ENCODE measurements around the gene HDAC2. TPM values are rescaled to one million over a fixed set of nuclear protein-coding genes. Genes with fewer than 3 reads are reported as not detected.
"Not testable (repeated sequence)": the region's sequence is repeated elsewhere in the genome, so short reads cannot be mapped to it uniquely, and the experiment has no call there.

The HDAC2 gene
- total RNA-seq, 1 donor, result 77.1 TPM

DNA sequence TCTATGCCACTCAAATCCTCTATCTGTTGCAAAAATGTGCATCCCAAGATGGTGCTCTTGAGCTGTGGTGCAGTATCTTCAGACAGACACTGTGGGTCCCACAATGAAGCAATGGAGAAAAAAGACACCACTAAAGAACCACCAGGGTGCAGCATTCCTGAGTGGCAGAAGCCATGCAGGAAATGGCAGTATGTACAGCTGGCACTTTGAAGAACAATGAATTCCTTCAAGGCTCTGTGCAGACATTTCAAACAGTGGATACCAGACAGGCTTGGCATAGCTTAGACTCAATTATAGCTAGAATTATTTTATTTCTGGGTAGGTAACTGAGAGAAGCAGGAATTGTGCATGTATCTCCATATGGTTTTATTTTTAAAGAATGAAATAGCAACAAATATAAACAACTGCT, 24.0 kb upstream of the HDAC2 start:
- H3K4me3 ChIP-seq (ENCODE audit: low read depth, low read length), result no peak overlapping the region
- TF ChIP-seq CTCF (IDR thresholded peaks at IDR 0.05; ENCODE audit: insufficient read depth, low read length), result peak; percentile 79

DNA sequence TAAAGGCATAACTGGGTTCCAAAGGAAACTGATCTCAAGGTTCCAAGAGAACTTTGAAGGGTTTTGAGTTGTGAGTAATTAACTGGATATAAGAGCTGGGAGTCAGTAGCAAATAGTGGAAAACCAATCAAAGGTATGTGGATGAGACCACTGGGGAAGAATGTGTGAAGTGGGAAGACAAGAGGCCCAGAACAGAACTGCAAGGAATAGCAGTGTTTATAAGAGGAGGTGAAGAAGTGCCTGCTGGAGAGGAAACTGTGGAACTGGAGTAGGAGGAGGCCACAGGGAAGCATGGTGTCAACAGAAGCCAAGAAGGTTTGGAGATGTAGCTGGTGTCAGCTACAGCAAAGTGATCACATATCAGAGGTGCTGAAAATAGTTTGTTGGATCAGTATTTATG, 18.7 kb upstream of the HDAC2 start:
- no peak overlapping the region for H3K4me3 ChIP-seq (ENCODE audit: low read depth, low read length)
- TF ChIP-seq CTCF (IDR thresholded peaks at IDR 0.05; ENCODE audit: insufficient read depth, low read length), result no peak
- DNase-seq (ENCODE audit: low read depth), result no peak

More for the DNA sequence above, 24.0 kb upstream of the HDAC2 start:
- DNase-seq (ENCODE audit: low read depth), result peak; percentile 92

GRCh38 chr6:113982675-113983074, 11.7 kb upstream of the HDAC2 start:
- DNase-seq (ENCODE audit: low read depth); H3K4me3 ChIP-seq (ENCODE audit: low read depth, low read length): not testable (repeated sequence)

- no peak overlapping the region for H3K4me3 ChIP-seq (ENCODE audit: low read depth, low read length)
- no peak for TF ChIP-seq CTCF (IDR thresholded peaks at IDR 0.05; ENCODE audit: insufficient read depth, low read length)
- DNase-seq (ENCODE audit: low read depth), result no peak
Observed at GRCh38 chr6:113982055-113982550, 11.2 kb upstream of the HDAC2 start.

DNA sequence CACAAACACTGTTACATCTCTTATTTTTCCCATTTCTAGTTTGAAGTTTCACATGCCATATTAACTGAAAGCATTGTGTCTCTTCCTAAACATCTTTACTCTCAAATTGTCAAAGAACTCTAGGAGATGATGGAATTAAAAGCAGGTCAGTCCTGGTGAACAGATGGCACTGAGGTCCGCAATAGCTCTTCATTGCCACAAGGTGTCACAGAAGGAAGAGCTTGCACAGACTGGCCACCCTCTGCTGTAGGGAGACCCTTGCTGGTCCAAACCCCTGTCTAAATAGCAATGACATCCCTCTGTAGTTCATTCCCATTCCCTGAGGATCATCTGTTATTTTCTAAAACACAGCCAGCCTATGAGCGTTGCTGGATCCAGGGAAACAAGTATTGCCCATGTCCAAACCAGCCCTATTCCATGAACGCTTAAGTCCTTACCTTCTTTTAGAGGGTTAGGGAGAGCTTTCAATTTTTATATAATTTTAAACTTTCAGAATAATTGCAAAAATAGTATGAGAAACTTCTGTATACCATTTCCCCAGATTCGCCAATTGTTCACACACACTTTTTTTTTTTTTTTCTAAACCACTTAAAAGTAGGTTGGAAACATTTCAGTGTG, 10.1 kb upstream of the HDAC2 start:
- DNase-seq (ENCODE audit: low read depth), result peak; percentile 27
- peak; percentile 57 for TF ChIP-seq CTCF (IDR thresholded peaks at IDR 0.05; ENCODE audit: insufficient read depth, low read length)
- no peak overlapping the region for H3K4me3 ChIP-seq (ENCODE audit: low read depth, low read length)

GRCh38 chr6:113979937-113980336, 9.0 kb upstream of the HDAC2 start:
- no peak overlapping the region for H3K4me3 ChIP-seq (ENCODE audit: low read depth, low read length)
- no peak for TF ChIP-seq CTCF (IDR thresholded peaks at IDR 0.05; ENCODE audit: insufficient read depth, low read length)
- DNase-seq (ENCODE audit: low read depth), result no peak

DNA sequence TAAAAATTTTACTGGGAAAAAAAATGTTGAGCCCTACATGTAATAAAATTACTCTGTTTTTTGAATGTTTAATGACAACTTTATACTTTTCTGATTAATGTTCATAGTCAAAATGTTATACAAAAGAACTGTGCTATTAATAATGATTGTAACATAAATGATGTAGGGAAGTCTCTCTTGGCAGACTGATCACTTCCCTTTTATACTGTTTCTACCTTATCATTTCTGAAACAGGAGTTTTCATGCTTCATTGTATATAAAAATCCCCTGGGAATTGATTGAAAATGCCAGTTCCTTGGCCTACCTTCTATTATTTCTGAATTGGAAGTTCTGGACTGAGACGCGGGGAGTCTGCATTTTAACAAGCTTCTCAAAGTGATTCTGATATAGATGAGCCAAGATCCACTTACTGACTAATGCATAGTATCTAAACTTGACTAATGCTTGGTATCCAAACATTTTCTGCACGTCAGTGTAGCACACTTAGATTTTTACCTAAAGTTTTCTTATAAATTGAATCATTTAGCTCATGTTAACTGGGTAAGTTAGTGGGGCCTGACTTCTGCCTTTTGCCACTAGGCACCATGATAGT, 7.2 kb upstream of the HDAC2 start:
- no peak overlapping the region for H3K4me3 ChIP-seq (ENCODE audit: low read depth, low read length)
- peak; percentile 53 for DNase-seq (ENCODE audit: low read depth)
- no peak for TF ChIP-seq CTCF (IDR thresholded peaks at IDR 0.05; ENCODE audit: insufficient read depth, low read length)
